Measurements from ENCODE around the gene RARA.
"Not testable (repeated sequence)": the region's sequence is repeated elsewhere in the genome, so short reads cannot be mapped to it uniquely, and the experiment has no call there.

The RARA gene

DNA sequence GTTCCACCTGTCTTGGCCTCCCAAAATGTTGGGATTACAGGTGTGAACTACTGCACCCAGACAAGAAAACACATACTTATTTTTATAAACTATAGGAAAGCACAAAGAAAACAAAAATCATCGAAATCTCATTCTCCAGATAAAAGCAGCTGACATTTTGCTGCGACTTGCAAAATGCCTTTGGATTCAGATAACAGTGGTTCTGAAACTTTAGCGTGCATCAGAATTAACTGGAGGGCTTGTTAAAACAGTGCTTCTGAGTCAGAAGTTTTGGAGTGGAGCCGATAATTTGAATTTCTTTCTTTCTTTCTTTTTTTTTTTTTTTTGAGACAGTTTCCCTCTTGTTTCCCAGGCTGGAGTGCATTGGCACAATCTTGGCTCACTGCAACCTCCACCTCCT, 73.3 kb downstream of the RARA start:
- no peak for DNase-seq

DNA sequence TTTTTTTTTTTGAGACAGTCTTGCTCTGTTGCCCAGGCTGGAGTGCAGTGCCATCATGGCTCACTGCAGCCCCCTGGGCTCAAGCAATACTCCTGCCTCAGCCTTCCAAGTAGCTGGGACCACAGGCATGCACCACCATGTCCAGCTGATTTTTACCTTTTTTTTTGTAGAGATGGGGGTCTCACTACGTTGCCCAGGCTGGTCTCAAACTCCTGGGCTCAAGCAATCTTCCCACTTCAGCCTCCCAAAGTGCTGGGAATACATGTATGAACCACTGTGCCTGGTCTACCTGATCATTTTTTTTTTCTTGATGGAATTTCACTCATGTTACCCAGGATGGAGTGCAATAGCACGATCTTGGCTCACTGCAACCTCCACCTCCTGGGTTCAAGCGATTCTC, 77.6 kb downstream of the RARA start:
- DNase-seq: not testable (repeated sequence)

DNA sequence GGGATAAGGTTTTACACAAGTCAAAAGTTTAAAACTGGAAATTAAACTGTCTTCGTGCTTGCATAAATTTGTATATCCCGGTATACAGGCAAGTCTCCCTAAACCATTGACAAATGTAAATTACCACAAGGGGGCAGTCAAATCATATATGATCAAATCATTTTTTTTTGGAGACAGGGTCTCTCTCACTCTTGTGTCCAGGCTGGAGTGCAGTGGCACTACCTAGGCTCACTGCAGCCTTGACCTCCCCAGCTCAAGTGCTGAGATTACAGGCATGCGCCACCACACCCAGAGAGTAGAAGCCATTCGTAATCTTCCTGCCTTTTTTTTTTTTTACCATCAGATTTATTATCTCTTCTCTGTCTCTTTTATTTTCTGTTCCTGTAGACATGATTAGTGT, 90.2 kb downstream of the RARA start:
- no peak for DNase-seq

DNA sequence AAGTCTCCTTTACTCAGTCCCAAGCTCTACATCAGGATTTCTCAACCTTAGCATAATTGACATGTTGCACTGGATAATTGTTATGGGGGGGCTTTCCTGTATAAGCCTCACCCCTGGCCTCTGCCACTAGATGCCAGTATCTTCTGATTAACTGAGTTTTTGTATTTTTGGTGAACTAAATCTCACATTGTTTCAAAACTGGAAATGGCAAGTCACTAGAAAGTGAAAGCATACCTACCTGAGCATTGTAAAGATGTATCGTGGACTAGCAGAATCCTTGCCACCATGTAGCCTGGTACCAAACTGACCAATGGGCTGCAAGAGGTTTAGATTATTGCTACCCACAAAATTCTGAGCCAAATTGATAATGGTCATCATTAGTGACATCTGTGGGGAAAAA, 93.7 kb downstream of the RARA start:
- no peak for DNase-seq

DNA sequence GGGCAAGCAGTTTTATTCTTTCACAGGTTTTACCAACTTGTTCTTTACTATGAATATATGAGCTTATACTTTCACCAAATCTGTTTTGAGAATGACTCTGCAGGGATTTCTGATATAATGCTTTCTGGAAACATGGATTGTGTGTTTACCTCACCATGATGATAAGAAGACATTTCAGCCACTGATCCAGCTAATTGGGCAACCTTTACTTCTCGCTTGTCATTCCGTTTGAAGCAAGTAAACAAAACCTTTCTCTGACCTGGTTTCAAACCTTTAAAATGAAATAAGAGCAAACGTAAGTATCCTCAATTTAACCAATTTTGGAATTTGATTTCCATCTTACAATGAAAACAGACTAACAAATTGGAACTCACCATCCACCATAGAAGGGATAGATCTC, 95.0 kb downstream of the RARA start:
- DNase-seq: no peak

All from DMS 273 treated with DMSO at 0.1 percent for 48 hours (cell line).